GM10266 (cell line): ENCODE data around the gene PCNX1.

Experiments used
- DNase-seq: peaks from one replicate; pipeline ENCODE4 v3.0.0; 2012; ENCODE audit errors: extremely low spot score
- TF ChIP-seq, protein P1 (sequence below): IDR thresholded peaks from 2 replicates; pipeline ENCODE4 v1.5.1; 2012; ENCODE audit warnings: mild to moderate bottlenecking, low read depth; ENCODE audit not compliant: control insufficient read depth, insufficient read depth; ENCODE audit errors: missing control alignments

PCNX1 gene

DNA sequence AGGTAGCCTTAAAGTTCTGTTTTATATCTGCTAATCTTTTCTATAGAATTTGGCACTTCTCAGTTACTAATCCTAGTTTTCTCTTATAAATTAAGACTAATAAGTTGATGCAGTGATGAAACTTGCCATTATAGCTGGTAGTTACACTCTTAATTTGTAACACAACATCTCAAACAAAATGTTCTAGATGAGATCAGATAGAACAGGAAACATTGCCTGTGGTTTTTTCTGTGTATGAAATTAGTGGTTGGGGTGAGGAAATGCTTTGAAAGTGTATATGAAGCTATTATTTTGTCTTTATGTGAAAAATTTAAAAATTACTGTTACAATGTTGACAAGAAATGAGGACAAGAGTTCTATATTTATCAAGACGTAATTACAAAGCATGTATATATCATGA is 91.9 kb downstream of the PCNX1 start:
- TF ChIP-seq, protein P1, sequence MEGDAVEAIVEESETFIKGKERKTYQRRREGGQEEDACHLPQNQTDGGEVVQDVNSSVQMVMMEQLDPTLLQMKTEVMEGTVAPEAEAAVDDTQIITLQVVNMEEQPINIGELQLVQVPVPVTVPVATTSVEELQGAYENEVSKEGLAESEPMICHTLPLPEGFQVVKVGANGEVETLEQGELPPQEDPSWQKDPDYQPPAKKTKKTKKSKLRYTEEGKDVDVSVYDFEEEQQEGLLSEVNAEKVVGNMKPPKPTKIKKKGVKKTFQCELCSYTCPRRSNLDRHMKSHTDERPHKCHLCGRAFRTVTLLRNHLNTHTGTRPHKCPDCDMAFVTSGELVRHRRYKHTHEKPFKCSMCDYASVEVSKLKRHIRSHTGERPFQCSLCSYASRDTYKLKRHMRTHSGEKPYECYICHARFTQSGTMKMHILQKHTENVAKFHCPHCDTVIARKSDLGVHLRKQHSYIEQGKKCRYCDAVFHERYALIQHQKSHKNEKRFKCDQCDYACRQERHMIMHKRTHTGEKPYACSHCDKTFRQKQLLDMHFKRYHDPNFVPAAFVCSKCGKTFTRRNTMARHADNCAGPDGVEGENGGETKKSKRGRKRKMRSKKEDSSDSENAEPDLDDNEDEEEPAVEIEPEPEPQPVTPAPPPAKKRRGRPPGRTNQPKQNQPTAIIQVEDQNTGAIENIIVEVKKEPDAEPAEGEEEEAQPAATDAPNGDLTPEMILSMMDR, result no peak
- no peak for DNase-seq

DNA sequence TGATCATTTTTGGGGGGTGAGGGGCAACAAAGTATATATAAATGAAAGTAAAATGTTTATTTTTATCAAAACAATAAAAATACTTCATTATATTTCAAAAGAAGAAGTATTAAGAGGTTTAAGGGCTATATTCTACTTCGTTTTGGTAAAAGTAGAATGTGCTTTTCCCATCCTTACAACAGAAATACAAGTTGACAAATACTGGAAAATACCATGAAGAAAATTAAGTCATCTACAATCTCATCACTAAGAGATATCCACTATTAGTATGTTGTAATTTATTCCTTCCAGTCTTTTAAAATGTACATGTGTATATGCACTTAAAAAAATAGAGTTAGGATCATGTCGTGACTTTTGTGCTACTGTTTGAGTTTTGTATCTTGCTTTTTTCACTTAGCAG is 92.8 kb downstream of the PCNX1 start:
- TF ChIP-seq, protein P1, result no peak
- no peak for DNase-seq

GRCh38 chr14:71001742-71002141 is 94.5 kb downstream of the PCNX1 start:
- TF ChIP-seq, protein P1, result no peak
- no peak for DNase-seq

DNA sequence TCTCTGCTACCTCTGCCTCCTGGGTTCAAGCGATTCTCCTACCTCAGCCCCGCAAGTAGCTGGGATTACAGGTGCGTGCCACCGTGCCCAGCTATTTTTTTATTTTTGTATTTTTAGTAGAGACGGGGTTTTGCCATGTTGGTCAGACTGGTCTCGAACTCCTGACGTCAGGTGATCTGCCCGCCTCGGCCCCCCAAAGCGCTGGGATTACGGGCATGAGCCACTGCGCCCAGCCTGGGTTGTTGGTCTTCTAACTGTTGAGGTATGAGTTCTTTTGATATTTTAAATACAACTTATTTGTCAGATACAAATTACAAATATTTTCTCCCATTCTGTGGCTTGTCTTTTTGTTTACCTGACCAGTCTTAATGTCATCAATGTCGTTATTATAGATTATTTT is 95.9 kb downstream of the PCNX1 start:
- DNase-seq, result no peak
- TF ChIP-seq, protein P1, result no peak

DNA sequence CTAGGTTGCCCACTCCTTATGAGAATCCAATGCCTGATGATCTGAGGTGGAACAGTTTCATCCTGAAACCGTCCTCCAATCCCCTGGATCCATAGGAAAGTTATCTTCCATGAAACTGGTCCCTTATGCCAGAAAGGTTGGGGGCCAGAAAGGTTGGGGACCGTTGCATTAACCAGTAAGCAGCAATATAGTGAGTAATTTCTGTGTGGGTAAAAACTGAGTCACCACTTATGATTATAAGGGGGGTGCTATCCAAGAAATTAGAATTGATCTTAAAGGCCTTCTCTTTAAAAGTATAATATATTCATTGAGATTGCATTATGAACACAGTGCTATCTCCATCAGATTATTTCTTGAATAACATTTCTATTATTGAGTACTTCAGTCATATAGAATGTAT is 97.2 kb downstream of the PCNX1 start:
- DNase-seq, result no peak
- TF ChIP-seq, protein P1, result no peak

DNA sequence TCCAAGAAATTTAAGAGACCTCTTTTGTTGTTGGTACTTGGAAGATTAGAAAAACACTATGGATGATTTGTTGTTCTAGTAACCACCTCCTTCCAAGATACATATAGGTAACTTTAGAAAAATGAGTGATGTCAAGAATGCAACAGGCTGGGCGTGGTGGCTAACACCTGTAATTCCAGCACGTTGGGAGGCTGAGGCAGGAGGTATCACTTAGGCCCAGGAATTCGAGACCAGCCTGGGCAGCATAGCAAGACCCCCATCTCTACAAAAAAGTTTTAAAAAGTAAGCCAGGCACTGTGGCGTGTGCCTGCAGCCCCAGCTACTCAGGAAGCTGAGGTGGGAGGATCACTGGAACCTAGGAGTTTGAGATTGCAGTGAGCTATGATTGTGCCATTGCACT is 97.8 kb downstream of the PCNX1 start:
- TF ChIP-seq, protein P1, result no peak
- DNase-seq, result no peak

DNA sequence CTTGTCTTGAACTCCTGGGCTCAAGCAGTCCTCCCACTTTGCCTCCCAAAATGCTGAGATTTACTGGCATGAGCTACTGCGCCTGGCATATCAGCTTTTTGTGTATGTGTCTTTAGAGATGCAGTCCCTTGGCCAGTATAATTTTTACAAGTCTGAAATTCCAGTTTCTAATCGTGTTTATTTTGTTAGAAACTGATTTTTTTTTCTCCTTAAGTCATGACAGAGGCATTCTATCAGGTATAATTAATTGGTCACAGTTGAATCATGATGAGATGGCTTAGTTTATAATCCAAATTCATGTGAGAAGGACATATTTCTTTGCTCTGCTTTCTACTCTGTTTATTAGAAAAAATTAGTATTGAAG is 98.9 kb downstream of the PCNX1 start:
- TF ChIP-seq, protein P1, result no peak
- no peak for DNase-seq
